ENCODE measurements around the gene MYO16. TPM values are rescaled to one million over a fixed set of nuclear protein-coding genes. Genes with fewer than 3 reads are reported as not detected.

Gene MYO16
- total RNA-seq, 1 experiment from 2014 or later = not detected

DNA sequence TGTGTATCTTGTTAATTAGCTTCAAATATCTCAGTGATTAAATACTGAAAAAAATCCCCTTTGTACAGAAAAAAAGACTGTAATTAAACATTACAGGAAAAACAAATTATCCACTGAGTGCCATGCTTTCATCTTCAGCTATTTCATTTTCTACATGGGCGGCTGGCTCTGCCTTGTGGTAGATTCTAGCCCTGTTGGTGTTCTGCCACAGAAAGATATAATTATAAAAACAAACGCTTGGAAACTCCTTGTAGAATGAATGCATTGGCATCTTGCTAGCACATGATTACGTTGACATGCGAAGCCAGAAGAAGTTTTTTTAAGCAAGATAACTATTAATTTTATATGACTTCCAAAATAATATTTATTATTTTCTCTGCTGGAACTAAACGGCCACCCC is 496.8 kb downstream of the MYO16 start:
- in situ Hi-C loops (cut with HindIII; ENCODE audit: low sequenced_read_pairs) = no loop called here
- DNase-seq (ENCODE audit: low spot score) = no peak

GRCh38 chr13:109126891-109127641 is 497.7 kb downstream of the MYO16 start:
- peak; percentile 12 for DNase-seq (ENCODE audit: low spot score)
- in situ Hi-C loops (cut with HindIII; ENCODE audit: low sequenced_read_pairs) = no loop called here

- no peak for DNase-seq (ENCODE audit: low spot score)
These were observed 498.7 kb downstream of the MYO16 start for GRCh38 chr13:109128121-109128520.

DNA sequence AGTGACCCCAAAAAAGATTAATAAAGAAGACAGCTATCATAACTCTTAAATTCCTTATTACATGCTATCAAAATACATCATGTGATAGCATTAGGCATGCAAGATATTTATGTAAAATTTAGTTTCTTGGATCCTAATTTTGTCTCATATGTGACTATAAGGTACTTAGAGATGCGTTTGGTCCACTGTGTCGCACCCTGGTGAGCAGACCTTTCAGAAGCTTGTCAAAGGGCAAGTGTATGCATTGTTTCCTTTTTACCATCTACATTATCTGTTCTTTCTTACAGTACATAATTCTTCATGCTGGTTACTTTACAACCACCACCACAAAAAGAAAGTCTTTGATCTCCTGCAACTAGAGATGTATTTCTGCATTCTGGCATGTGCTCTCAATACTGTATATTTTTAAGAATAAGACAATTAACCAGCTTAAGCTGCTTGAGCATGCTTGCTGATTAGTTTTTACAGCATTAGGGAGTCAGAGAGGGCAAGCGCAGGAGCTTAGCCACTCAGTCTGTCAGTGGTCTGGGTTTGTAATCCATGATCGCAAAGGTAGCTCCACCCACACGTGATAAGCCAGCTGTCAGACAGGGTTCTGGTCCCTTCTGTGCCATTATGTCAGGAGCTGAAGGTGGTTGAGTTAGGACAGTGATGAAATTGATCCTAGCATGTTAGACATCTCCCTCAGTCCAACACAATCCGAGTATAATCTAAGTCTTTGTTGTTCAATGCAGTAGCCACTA is 500.9 kb downstream of the MYO16 start:
- in situ Hi-C loops (cut with HindIII; ENCODE audit: low sequenced_read_pairs) = no loop called here
- DNase-seq (ENCODE audit: low spot score) = no peak

More at GRCh38 chr13:109128121-109128520, 498.7 kb downstream of the MYO16 start:
- in situ Hi-C loops (cut with HindIII; ENCODE audit: low sequenced_read_pairs) = no loop called here

DNA sequence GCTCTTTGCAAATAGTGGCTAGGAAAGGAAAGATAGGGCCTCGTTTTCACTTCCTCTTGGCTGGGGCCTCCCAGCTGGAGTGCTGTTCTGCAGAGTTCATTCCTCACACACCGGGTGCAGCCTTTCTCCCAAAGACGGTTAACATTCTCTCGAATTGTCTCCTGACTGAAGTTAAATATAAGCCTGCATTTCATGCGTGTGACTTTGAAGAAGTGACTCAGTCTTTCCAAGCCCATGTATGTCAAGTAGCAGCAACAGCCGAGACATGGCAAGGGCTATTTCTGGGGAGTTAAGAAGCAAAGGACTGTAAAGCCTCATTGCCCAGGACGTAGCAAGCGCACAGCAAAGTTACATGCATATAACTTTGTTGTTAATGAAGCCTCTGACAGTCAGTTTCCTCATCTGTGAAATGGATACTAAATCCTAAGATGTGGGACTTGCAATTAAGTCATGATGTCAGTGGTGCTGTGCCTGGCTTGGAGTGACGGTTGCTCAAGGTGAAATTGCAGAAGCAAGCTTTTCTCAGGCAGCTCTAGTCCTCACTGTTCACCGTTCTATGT is 502.4 kb downstream of the MYO16 start:
- DNase-seq (ENCODE audit: low spot score) = no peak
- in situ Hi-C loops (cut with HindIII; ENCODE audit: low sequenced_read_pairs) = no loop called here

DNA sequence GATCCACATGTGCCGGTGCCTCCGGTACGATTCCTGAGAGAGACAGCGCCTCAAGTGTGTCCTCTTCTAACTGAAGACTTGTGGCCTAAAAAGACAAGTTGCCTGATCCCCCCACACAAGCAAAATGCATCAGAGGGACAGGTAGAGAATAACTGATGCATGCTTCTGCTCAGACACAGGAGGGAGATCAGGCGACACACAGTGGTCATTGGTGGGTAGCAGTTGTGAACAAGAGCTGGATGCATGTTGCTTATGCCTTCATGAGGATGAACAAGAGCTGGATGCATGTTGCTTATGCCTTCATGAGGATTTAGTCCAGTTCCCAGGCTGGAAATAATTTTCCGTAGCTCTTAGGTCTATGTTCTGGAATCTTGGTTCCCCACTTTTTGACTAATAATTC is 505.6 kb downstream of the MYO16 start:
- no peak for DNase-seq (ENCODE audit: low spot score)
- in situ Hi-C loops (cut with HindIII; ENCODE audit: low sequenced_read_pairs) = no loop called here

GRCh38 chr13:109136873-109137272 is 507.5 kb downstream of the MYO16 start:
- DNase-seq (ENCODE audit: low spot score) = no peak
- in situ Hi-C loops (cut with HindIII; ENCODE audit: low sequenced_read_pairs) = no loop called here

GRCh38 chr13:109139346-109139745 is 509.9 kb downstream of the MYO16 start:
- in situ Hi-C loops (cut with HindIII; ENCODE audit: low sequenced_read_pairs) = no loop called here
- no peak for DNase-seq (ENCODE audit: low spot score)

DNA sequence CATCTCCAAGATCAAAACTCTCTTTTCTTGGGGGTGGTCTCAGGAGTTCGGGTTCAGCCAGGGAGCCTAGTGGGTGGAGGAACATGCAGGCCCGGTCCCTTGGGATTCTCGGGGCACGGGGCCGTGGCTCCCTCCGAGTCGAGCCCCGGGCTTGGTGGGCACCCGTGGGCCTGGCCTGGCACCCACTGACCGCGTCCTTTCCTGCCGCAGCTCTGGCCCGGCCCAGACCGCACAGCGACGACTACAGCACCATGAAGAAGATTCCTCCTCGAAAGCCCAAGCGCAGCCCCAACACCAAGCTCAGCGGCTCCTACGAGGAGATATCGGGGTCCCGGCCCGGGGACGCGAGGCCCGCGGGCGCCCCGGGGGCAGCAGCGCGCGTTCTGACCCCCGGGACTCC is 510.6 kb downstream of the MYO16 start:
- DNase-seq (ENCODE audit: low spot score) = no peak
- in situ Hi-C loops (cut with HindIII; ENCODE audit: low sequenced_read_pairs) = no loop called here

DNA sequence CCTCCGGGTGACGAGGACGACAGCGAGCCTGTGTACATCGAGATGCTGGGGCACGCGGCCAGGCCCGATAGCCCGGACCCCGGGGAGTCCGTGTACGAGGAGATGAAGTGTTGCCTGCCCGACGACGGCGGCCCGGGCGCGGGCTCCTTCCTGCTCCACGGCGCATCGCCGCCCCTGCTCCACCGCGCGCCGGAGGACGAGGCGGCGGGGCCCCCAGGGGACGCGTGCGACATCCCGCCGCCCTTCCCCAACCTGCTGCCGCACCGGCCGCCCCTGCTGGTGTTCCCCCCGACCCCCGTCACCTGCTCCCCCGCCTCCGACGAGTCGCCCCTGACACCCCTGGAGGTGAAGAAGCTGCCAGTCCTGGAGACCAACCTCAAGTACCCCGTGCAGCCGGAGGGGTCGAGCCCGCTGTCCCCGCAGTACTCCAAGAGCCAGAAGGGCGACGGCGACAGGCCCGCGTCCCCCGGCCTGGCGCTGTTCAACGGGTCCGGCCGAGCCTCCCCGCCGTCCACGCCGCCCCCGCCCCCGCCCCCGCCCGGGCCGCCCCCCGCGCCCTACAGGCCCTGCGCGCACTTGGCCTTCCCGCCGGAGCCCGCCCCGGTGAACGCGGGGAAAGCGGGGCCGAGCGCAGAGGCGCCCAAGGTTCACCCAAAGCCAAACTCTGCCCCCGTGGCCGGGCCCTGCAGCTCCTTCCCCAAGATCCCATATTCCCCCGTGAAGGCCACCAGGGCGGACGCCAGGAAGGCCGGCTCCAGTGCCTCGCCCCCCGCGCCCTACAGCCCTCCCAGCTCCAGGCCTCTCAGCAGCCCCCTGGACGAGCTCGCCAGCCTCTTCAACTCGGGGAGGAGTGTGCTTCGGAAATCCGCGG is 511.3 kb downstream of the MYO16 start:
- no peak for DNase-seq (ENCODE audit: low spot score)
- in situ Hi-C loops (cut with HindIII; ENCODE audit: low sequenced_read_pairs) = no loop called here

DNA sequence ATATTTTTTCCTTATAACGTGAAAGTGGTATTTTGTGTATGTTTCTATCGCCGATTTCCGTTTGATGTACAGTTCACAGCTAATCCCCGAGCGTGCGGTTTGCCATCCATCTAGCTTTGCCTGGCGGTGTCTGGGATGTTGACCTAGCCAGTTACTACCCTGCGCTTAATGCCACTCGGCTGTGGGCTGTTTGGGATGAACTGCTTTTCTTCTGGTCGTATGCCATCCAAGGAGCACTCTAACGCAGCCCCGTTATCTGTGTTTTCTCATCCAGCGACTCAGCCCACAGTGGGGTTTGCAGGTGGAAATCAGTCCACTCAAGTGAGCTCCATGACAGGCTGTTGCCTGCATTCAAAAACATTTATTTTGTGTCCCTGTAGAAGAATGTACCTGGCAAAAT is 512.3 kb downstream of the MYO16 start:
- no peak for DNase-seq (ENCODE audit: low spot score)
- in situ Hi-C loops (cut with HindIII; ENCODE audit: low sequenced_read_pairs) = no loop called here

- in situ Hi-C loops (cut with HindIII; ENCODE audit: low sequenced_read_pairs) = no loop called here
- DNase-seq (ENCODE audit: low spot score) = no peak
These were observed 515.5 kb downstream of the MYO16 start for GRCh38 chr13:109144693-109145437.

GRCh38 chr13:109145631-109146030 is 516.2 kb downstream of the MYO16 start:
- DNase-seq (ENCODE audit: low spot score) = peak; percentile 31
- in situ Hi-C loops (cut with HindIII; ENCODE audit: low sequenced_read_pairs) = no loop called here

DNA sequence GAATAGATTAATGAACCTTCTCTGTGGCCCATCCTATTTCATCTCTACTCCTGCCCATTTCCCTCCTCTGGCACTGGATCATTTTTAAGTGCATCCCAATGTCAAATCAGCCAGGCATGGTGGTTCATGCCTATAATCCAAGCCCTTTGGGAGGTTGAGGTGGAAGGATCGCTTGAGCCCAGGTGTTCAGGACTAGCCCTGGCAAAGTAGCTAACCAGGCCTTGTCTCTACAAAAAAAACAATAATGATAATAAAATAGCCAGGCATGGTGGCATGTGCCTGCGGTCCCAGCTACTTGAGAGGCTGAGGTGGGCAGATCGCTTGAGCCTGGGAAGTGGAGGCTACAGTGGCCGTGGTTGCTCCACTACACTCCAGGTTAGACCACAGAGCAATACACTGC is 517.0 kb downstream of the MYO16 start:
- in situ Hi-C loops (cut with HindIII; ENCODE audit: low sequenced_read_pairs) = no loop called here
- DNase-seq (ENCODE audit: low spot score) = no peak

GRCh38 chr13:109146912-109147647 is 517.7 kb downstream of the MYO16 start:
- in situ Hi-C loops (cut with HindIII; ENCODE audit: low sequenced_read_pairs) = no loop called here
- no peak for DNase-seq (ENCODE audit: low spot score)

GRCh38 chr13:109148243-109148642 is 518.8 kb downstream of the MYO16 start:
- in situ Hi-C loops (cut with HindIII; ENCODE audit: low sequenced_read_pairs) = no loop called here
- no peak for DNase-seq (ENCODE audit: low spot score)

DNA sequence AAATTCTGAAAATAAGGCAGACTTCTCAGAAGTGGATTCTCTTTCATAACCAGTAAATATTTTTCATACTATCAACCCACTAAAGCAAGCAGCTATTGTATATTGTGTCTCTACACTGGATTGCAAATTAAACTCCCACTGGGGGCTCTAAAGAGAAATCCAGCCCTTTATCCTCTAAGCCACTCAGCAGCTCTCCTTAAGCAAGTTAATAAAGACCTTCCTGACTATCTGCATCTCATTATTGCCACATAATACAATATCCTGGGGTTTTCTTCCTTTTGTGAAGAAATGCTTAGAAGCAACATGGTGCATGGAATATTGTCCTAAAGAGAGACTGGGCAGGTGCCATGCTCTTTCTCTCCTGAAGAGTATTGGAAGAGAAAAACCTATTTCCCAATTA is 521.3 kb downstream of the MYO16 start:
- DNase-seq (ENCODE audit: low spot score) = no peak
- in situ Hi-C loops (cut with HindIII; ENCODE audit: low sequenced_read_pairs) = no loop called here

DNA sequence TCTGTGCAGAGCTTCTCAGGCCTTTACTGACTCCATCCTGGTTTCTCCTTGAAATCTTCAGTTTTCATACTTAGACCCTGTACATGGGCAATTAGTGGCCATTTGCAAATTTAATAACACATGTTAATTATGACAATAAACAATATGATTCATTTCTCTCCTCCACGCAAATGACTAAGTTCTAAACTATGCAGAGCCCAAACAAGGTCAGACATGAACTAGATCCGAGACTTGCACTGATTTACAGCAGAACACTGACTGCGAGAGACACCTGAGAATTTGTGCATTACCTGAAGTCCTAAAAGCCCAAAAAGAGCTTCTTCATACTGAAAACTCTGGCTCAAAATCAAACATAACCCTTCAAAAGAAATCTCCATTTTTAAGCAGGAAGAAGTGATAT is 521.8 kb downstream of the MYO16 start:
- in situ Hi-C loops (cut with HindIII; ENCODE audit: low sequenced_read_pairs) = no loop called here
- no peak for DNase-seq (ENCODE audit: low spot score)
